ENCODE measurements around the gene ABHD2. TPM values are rescaled to one million over a fixed set of nuclear protein-coding genes. Genes with fewer than 3 reads are reported as not detected.

ABHD2 gene
- total and polyA plus RNA-seq, 2 donors (not counting 1 experiment from before 2014, with no cell fraction given), result 39.5 to 84.9 TPM

DNA sequence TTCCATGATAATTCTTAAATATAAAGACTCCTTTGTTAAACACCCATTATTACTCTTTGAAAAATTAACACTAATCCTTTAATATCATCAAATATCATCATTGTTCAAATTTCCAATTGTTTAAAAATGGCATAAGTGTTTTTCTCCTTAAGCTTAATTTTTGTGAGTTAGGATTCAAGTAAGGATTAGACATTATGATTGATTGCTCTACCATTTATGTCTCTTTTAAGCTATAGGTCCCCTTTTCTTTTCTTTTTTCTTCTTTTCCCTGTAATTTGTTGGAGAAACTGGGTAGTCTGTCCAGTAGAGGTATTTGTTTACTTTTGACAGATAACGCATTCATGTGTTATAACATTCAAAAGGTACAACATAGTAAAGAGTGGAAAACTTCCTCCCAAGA is 9.1 kb downstream of the ABHD2 start:
- TF ChIP-seq, protein P1, sequence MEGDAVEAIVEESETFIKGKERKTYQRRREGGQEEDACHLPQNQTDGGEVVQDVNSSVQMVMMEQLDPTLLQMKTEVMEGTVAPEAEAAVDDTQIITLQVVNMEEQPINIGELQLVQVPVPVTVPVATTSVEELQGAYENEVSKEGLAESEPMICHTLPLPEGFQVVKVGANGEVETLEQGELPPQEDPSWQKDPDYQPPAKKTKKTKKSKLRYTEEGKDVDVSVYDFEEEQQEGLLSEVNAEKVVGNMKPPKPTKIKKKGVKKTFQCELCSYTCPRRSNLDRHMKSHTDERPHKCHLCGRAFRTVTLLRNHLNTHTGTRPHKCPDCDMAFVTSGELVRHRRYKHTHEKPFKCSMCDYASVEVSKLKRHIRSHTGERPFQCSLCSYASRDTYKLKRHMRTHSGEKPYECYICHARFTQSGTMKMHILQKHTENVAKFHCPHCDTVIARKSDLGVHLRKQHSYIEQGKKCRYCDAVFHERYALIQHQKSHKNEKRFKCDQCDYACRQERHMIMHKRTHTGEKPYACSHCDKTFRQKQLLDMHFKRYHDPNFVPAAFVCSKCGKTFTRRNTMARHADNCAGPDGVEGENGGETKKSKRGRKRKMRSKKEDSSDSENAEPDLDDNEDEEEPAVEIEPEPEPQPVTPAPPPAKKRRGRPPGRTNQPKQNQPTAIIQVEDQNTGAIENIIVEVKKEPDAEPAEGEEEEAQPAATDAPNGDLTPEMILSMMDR (conservative IDR thresholded peaks at IDR 0.05 in 1 of 2, IDR thresholded peaks at IDR 0.05 in 1 of 2; ENCODE audit: low read depth in 1 of 2, low read length in 2 of 2), result no peak
- TF ChIP-seq EZH2 (IDR thresholded peaks at IDR 0.05; ENCODE audit: low read length, missing control alignments), result no peak
- H3K4me3 ChIP-seq (replicated peaks in 1 of 4; ENCODE audit: control extremely low read depth in 1 of 4, insufficient read depth in 1 of 4, low read depth in 3 of 4, low read length in 4 of 4), result no peak overlapping the region
- peaks cover 33% of the 10 kb centered on the region for H3K4me1 ChIP-seq (ENCODE audit: control insufficient read depth, extremely low read depth, insufficient read depth, low read length)
- H2AFZ ChIP-seq (ENCODE audit: low read length), result no peak overlapping the region
- no peak overlapping the region for H3K9ac ChIP-seq (ENCODE audit: insufficient read depth, low read length)
- no peak overlapping the region for H3K27ac ChIP-seq (ENCODE audit: insufficient read depth, low read length)
- no peak for DNase-seq (ENCODE audit: low read depth in 2 of 2)
- no peak overlapping the region for H3K4me2 ChIP-seq (ENCODE audit: extremely low read depth, insufficient read depth, low read length)
- H3K9me3 ChIP-seq (ENCODE audit: control insufficient read depth, insufficient read depth, low read depth, low read length), result no peaks in the 10 kb centered on the region
- H3K79me2 ChIP-seq (ENCODE audit: control insufficient read depth, insufficient read depth, low read length), result peaks cover 43% of the 10 kb centered on the region
- H3K27me3 ChIP-seq (ENCODE audit: control insufficient read depth, insufficient read depth, low read length), result no peaks in the 10 kb centered on the region
- no peaks in the 10 kb centered on the region for H3K36me3 ChIP-seq (ENCODE audit: control insufficient read depth, insufficient read depth, low read length)
- no peaks in the 10 kb centered on the region for H4K20me1 ChIP-seq (ENCODE audit: control insufficient read depth, extremely low read depth, insufficient read depth, low read length)

DNA sequence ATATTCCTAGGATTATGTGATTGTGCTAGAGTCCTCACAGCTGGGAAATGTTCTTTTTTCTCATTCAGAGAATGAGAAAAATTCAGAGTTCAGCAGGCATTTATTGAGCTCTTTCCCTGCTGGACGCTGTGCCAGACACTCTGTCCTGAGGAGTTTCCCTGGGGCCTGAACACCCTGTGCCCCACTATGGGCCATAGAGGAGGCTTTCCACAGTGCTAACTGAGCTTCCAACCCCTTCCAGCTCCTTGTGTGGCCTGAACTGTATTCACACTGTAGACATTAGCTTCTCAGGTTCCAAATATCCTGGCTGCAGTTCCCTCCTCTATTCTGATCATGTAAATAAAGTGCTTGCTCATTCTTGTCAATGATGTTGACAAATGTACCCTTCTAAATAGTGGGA is 10.0 kb downstream of the ABHD2 start:
- no peaks in the 10 kb centered on the region for H3K27me3 ChIP-seq (ENCODE audit: control insufficient read depth, insufficient read depth, low read length)
- H3K79me2 ChIP-seq (ENCODE audit: control insufficient read depth, insufficient read depth, low read length), result peaks cover 46% of the 10 kb centered on the region
- H3K4me3 ChIP-seq (replicated peaks in 1 of 4; ENCODE audit: control extremely low read depth in 1 of 4, insufficient read depth in 1 of 4, low read depth in 3 of 4, low read length in 4 of 4), result no peak overlapping the region
- no peaks in the 10 kb centered on the region for H3K9me3 ChIP-seq (ENCODE audit: control insufficient read depth, insufficient read depth, low read depth, low read length)
- no peak for TF ChIP-seq EZH2 (IDR thresholded peaks at IDR 0.05; ENCODE audit: low read length, missing control alignments)
- TF ChIP-seq, protein P1 (conservative IDR thresholded peaks at IDR 0.05 in 1 of 2, IDR thresholded peaks at IDR 0.05 in 1 of 2; ENCODE audit: low read depth in 1 of 2, low read length in 2 of 2), result no peak
- no peaks in the 10 kb centered on the region for H4K20me1 ChIP-seq (ENCODE audit: control insufficient read depth, extremely low read depth, insufficient read depth, low read length)
- no peak overlapping the region for H3K4me2 ChIP-seq (ENCODE audit: extremely low read depth, insufficient read depth, low read length)
- no peaks in the 10 kb centered on the region for H3K36me3 ChIP-seq (ENCODE audit: control insufficient read depth, insufficient read depth, low read length)
- DNase-seq (ENCODE audit: low read depth in 2 of 2), result no peak
- no peak overlapping the region for H3K9ac ChIP-seq (ENCODE audit: insufficient read depth, low read length)
- H3K27ac ChIP-seq (ENCODE audit: insufficient read depth, low read length), result no peak overlapping the region
- peaks cover 37% of the 10 kb centered on the region for H3K4me1 ChIP-seq (ENCODE audit: control insufficient read depth, extremely low read depth, insufficient read depth, low read length)
- H2AFZ ChIP-seq (ENCODE audit: low read length), result no peak overlapping the region

DNA sequence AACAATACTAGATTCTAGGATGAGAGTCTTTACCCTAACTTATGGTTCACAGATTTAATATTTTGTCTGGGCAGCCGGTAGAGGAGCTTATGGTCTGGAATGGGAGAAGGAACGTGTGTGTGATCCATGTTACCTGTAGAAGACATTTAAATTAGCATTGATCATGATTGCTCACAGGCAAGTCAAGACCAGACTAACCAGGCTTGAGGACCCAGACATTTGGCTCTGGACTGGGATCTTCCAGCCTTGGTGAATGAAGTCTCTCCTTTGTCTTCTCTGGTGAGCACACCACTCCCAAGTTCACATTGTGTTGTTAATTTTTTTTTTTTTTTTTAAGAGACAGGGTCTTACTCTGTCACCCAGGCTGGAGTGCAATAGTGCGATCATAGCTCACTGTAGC is 11.7 kb downstream of the ABHD2 start:
- DNase-seq (ENCODE audit: low read depth in 2 of 2), result no peak
- Histone ChIP-seq H3K4me3 (replicated peaks in 1 of 4; ENCODE audit: control extremely low read depth in 1 of 4, insufficient read depth in 1 of 4, low read depth in 3 of 4, low read length in 4 of 4) (no peak overlapping the region), H2AFZ (ENCODE audit: low read length) (no peak overlapping the region), H3K4me1 (ENCODE audit: control insufficient read depth, extremely low read depth, insufficient read depth, low read length) (peaks cover 53% of the 10 kb centered on the region), H3K9me3 (ENCODE audit: control insufficient read depth, insufficient read depth, low read depth, low read length) (no peaks in the 10 kb centered on the region), H3K4me2 (ENCODE audit: extremely low read depth, insufficient read depth, low read length) (no peak overlapping the region), H3K36me3 (ENCODE audit: control insufficient read depth, insufficient read depth, low read length) (no peaks in the 10 kb centered on the region), H3K27ac (ENCODE audit: insufficient read depth, low read length) (no peak overlapping the region), H4K20me1 (ENCODE audit: control insufficient read depth, extremely low read depth, insufficient read depth, low read length) (no peaks in the 10 kb centered on the region), H3K79me2 (ENCODE audit: control insufficient read depth, insufficient read depth, low read length) (peaks cover 42% of the 10 kb centered on the region), H3K9ac (ENCODE audit: insufficient read depth, low read length) (no peak overlapping the region), H3K27me3 (ENCODE audit: control insufficient read depth, insufficient read depth, low read length) (no peaks in the 10 kb centered on the region)
- TF ChIP-seq, protein P1 (conservative IDR thresholded peaks at IDR 0.05 in 1 of 2, IDR thresholded peaks at IDR 0.05 in 1 of 2; ENCODE audit: low read depth in 1 of 2, low read length in 2 of 2), result no peak
- no peak for TF ChIP-seq EZH2 (IDR thresholded peaks at IDR 0.05; ENCODE audit: low read length, missing control alignments)

Measured in fibroblast of lung (primary cell).